ENCODE measurements around the gene CDH13. TPM values are rescaled to one million over a fixed set of nuclear protein-coding genes. Genes with fewer than 3 reads are reported as not detected.

The CDH13 gene
- total and polyA plus RNA-seq, 2 of the 8 experiments (the other 6 are each of a cell fraction or from before 2014, with no cell fraction given): 2.3 to 2.4 TPM

DNA sequence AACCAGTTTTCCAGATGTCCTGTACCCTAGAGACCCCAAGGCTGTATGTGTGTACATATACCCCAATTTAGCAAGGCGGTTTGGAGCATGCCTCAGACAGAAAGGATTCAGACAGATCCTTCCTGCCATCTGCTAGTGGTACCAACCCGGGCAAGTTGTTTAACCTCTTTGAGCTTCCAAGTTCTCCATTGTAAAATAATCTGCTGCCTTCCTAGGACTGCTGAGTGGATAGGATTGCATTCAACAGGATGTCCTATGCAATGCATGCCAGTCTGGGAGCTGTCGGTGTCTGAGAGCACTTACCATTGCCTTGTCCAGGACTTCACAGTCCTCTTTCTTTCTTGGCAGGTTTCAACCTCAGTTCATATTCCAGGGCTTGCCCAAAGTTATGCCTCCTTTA, 1.9 kb downstream of the CDH13 start (continued):
- TF ChIP-seq, protein P1, sequence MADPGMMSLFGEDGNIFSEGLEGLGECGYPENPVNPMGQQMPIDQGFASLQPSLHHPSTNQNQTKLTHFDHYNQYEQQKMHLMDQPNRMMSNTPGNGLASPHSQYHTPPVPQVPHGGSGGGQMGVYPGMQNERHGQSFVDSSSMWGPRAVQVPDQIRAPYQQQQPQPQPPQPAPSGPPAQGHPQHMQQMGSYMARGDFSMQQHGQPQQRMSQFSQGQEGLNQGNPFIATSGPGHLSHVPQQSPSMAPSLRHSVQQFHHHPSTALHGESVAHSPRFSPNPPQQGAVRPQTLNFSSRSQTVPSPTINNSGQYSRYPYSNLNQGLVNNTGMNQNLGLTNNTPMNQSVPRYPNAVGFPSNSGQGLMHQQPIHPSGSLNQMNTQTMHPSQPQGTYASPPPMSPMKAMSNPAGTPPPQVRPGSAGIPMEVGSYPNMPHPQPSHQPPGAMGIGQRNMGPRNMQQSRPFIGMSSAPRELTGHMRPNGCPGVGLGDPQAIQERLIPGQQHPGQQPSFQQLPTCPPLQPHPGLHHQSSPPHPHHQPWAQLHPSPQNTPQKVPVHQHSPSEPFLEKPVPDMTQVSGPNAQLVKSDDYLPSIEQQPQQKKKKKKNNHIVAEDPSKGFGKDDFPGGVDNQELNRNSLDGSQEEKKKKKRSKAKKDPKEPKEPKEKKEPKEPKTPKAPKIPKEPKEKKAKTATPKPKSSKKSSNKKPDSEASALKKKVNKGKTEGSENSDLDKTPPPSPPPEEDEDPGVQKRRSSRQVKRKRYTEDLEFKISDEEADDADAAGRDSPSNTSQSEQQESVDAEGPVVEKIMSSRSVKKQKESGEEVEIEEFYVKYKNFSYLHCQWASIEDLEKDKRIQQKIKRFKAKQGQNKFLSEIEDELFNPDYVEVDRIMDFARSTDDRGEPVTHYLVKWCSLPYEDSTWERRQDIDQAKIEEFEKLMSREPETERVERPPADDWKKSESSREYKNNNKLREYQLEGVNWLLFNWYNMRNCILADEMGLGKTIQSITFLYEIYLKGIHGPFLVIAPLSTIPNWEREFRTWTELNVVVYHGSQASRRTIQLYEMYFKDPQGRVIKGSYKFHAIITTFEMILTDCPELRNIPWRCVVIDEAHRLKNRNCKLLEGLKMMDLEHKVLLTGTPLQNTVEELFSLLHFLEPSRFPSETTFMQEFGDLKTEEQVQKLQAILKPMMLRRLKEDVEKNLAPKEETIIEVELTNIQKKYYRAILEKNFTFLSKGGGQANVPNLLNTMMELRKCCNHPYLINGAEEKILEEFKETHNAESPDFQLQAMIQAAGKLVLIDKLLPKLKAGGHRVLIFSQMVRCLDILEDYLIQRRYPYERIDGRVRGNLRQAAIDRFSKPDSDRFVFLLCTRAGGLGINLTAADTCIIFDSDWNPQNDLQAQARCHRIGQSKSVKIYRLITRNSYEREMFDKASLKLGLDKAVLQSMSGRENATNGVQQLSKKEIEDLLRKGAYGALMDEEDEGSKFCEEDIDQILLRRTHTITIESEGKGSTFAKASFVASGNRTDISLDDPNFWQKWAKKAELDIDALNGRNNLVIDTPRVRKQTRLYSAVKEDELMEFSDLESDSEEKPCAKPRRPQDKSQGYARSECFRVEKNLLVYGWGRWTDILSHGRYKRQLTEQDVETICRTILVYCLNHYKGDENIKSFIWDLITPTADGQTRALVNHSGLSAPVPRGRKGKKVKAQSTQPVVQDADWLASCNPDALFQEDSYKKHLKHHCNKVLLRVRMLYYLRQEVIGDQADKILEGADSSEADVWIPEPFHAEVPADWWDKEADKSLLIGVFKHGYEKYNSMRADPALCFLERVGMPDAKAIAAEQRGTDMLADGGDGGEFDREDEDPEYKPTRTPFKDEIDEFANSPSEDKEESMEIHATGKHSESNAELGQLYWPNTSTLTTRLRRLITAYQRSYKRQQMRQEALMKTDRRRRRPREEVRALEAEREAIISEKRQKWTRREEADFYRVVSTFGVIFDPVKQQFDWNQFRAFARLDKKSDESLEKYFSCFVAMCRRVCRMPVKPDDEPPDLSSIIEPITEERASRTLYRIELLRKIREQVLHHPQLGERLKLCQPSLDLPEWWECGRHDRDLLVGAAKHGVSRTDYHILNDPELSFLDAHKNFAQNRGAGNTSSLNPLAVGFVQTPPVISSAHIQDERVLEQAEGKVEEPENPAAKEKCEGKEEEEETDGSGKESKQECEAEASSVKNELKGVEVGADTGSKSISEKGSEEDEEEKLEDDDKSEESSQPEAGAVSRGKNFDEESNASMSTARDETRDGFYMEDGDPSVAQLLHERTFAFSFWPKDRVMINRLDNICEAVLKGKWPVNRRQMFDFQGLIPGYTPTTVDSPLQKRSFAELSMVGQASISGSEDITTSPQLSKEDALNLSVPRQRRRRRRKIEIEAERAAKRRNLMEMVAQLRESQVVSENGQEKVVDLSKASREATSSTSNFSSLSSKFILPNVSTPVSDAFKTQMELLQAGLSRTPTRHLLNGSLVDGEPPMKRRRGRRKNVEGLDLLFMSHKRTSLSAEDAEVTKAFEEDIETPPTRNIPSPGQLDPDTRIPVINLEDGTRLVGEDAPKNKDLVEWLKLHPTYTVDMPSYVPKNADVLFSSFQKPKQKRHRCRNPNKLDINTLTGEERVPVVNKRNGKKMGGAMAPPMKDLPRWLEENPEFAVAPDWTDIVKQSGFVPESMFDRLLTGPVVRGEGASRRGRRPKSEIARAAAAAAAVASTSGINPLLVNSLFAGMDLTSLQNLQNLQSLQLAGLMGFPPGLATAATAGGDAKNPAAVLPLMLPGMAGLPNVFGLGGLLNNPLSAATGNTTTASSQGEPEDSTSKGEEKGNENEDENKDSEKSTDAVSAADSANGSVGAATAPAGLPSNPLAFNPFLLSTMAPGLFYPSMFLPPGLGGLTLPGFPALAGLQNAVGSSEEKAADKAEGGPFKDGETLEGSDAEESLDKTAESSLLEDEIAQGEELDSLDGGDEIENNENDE (IDR thresholded peaks at IDR 0.05; ENCODE audit: insufficient replicate concordance, low read length): no peak
